DMS53 treated with DMSO at 0.1 percent for 48 hours (cell line): ENCODE results near the gene PTGFR.

ENCODE experiments used
- DNase-seq: peaks from one replicate; lab custom pipeline; 2025; ENCODE audit not compliant: unreplicated experiment; lab: John Stamatoyannopoulos, UW

PTGFR gene

GRCh38 chr1:78519446-78519845 is 28.7 kb downstream of the PTGFR start:
- DNase-seq: no peak

- no peak for DNase-seq
Observed at GRCh38 chr1:78520216-78520615, 29.4 kb downstream of the PTGFR start.

- no peak for DNase-seq
Observed at GRCh38 chr1:78520843-78521242, 30.1 kb downstream of the PTGFR start.

- DNase-seq: no peak
Observed at GRCh38 chr1:78522136-78522535, 31.4 kb downstream of the PTGFR start.

GRCh38 chr1:78526496-78526895 is 35.7 kb downstream of the PTGFR start:
- peak; percentile 66 for DNase-seq

- DNase-seq: no peak
Observed at GRCh38 chr1:78527706-78528105, 36.9 kb downstream of the PTGFR start.

- DNase-seq: no peak
Observed at GRCh38 chr1:78533527-78533926, 42.8 kb downstream of the PTGFR start.

GRCh38 chr1:78535286-78535685 is 44.5 kb downstream of the PTGFR start:
- DNase-seq: no peak

GRCh38 chr1:78536427-78536826 is 45.7 kb downstream of the PTGFR start:
- DNase-seq: no peak

GRCh38 chr1:78540048-78540447 is 49.3 kb downstream of the PTGFR start:
- DNase-seq: no peak

GRCh38 chr1:78541479-78541878 is 50.7 kb downstream of the PTGFR start:
- no peak for DNase-seq

GRCh38 chr1:78543941-78544643 is 53.3 kb downstream of the PTGFR start:
- no peak for DNase-seq

- DNase-seq: no peak
Observed at GRCh38 chr1:78547081-78547480, 56.3 kb downstream of the PTGFR start.

- DNase-seq: no peak
Observed at GRCh38 chr1:78549331-78549730, 58.6 kb downstream of the PTGFR start.

- no peak for DNase-seq
Observed at GRCh38 chr1:78549891-78550290, 59.1 kb downstream of the PTGFR start.

- no peak for DNase-seq
Observed at GRCh38 chr1:78553859-78554258, 63.1 kb downstream of the PTGFR start.

GRCh38 chr1:78554840-78555239 is 64.1 kb downstream of the PTGFR start:
- no peak for DNase-seq

- no peak for DNase-seq
Observed at GRCh38 chr1:78559680-78560079, 68.9 kb downstream of the PTGFR start.

- DNase-seq: no peak
Observed at GRCh38 chr1:78560811-78561210, 70.0 kb downstream of the PTGFR start.

GRCh38 chr1:78561856-78562255 is 71.1 kb downstream of the PTGFR start:
- DNase-seq: no peak

- DNase-seq: no peak
Observed at GRCh38 chr1:78565393-78565792, 74.6 kb downstream of the PTGFR start.

GRCh38 chr1:78570539-78570938 is 79.8 kb downstream of the PTGFR start:
- no peak for DNase-seq
